IMR-90 (cell line): ENCODE data around the gene REXO5. TPM values are rescaled to one million over a fixed set of nuclear protein-coding genes. Genes with fewer than 3 reads are reported as not detected.

Experiments used
- ATAC-seq: fragments of 200-7000 bp; cut with Tn5 transposase; 2 replicates; pipeline ENCODE4 v1.9.1; 2020; ENCODE audit warnings: low read depth, mild to moderate bottlenecking, moderate library complexity
- BruUV-seq: library from RNA; stranded (reverse); fragments of 400-500 nt; replicated peaks from 2 replicates; lab custom pipeline; 2021; lab: Mats Ljungman, UMichigan
- CTCF ChIA-PET: fragments of 300-600 bp; formaldehyde crosslinking; extraction: SDS; loops from one replicate; lab custom pipeline; 2021; ENCODE audit warnings: antibody characterized with exemption; lab: Yijun Ruan, JAX
- POLR2A ChIA-PET: fragments of 300-600 bp; sonication (Branson Sonifier 250); formaldehyde crosslinking; loops from one replicate; lab custom pipeline; 2022; ENCODE audit warnings: antibody characterized with exemption; ENCODE audit not compliant: unreplicated experiment; lab: Charles Lee
- DNase-seq: peaks from one replicate; pipeline ENCODE4 v3.0.0; 2013
- H2AFZ ChIP-seq: replicated peaks from 2 replicates; pipeline ENCODE3; 2013; ENCODE audit warnings: low read length, mild to moderate bottlenecking; ENCODE audit not compliant: poor library complexity
- H2AK5ac ChIP-seq: 2 replicates; pipeline ENCODE4 v1.6.1; 2013; ENCODE audit warnings: low read depth, low read length, inconsistent platforms
- H2AK9ac ChIP-seq: replicated peaks from 2 replicates; pipeline ENCODE3; 2013; ENCODE audit warnings: mild to moderate bottlenecking, low read depth, low read length, moderate library complexity; ENCODE audit not compliant: poor library complexity
- H2BK120ac ChIP-seq: 2 replicates; pipeline ENCODE4 v1.6.1; 2013; ENCODE audit warnings: low read depth, low read length, inconsistent platforms
- H2BK15ac ChIP-seq: 3 replicates; pipeline ENCODE4 v1.6.1; 2013; ENCODE audit warnings: low read depth, low read length, inconsistent platforms
- H2BK20ac ChIP-seq: 2 replicates; pipeline ENCODE4 v1.6.1; 2013; ENCODE audit warnings: low read depth, mild to moderate bottlenecking, inconsistent platforms, low read length, moderate library complexity
- H2BK5ac ChIP-seq: 2 replicates; pipeline ENCODE4 v1.6.1; 2013; ENCODE audit warnings: mild to moderate bottlenecking, low read depth, low read length, inconsistent platforms; ENCODE audit not compliant: poor library complexity, severe bottlenecking
- H3K14ac ChIP-seq: replicated peaks from 2 replicates; pipeline ENCODE4 v1.6.1; 2013; ENCODE audit warnings: low read depth, low read length, inconsistent platforms
- H3K18ac ChIP-seq: 2 replicates; pipeline ENCODE4 v1.6.1; 2013; ENCODE audit warnings: low read depth, low read length, control low read depth
- H3K23ac ChIP-seq: 2 replicates; pipeline ENCODE4 v1.6.1; 2013; ENCODE audit warnings: low read depth, low read length, inconsistent platforms
- H3K27ac ChIP-seq: 2 replicates; pipeline ENCODE4 v1.5.1; 2013; ENCODE audit warnings: mild to moderate bottlenecking, control low read depth, low read length; ENCODE audit not compliant: insufficient read depth
- H3K27me3 ChIP-seq: 2 replicates; pipeline ENCODE4 v1.6.1; 2013; ENCODE audit warnings: low read length; ENCODE audit not compliant: control insufficient read depth, insufficient read depth
- H3K36me3 ChIP-seq: 2 replicates; pipeline ENCODE4 v1.6.1; 2013; ENCODE audit warnings: low read length, mixed read lengths; ENCODE audit not compliant: control insufficient read depth, insufficient read depth
- H3K4ac ChIP-seq: 2 replicates; pipeline ENCODE4 v1.6.1; 2013; ENCODE audit warnings: low read depth, low read length, inconsistent platforms
- H3K4me1 ChIP-seq: 2 replicates; pipeline ENCODE4 v1.6.1; 2013; ENCODE audit warnings: low read length, mixed read lengths; ENCODE audit not compliant: control insufficient read depth, insufficient read depth
- H3K4me2 ChIP-seq: 2 replicates; pipeline ENCODE4 v1.6.1; 2013; ENCODE audit warnings: low read depth, mild to moderate bottlenecking, control low read depth, low read length, moderate library complexity
- H3K4me3 ChIP-seq: 2 replicates; pipeline ENCODE4 v1.5.1; 2013; ENCODE audit warnings: low read depth, mild to moderate bottlenecking, control low read depth, low read length, moderate library complexity; ENCODE audit not compliant: insufficient read depth
- H3K56ac ChIP-seq: 2 replicates; pipeline ENCODE4 v1.6.1; 2013; ENCODE audit warnings: low read length, inconsistent platforms; ENCODE audit not compliant: insufficient read depth; ENCODE audit errors: extremely low read depth
- H3K79me1 ChIP-seq, 2 experiments: 2 replicates each; pipeline ENCODE4 v1.6.1; 2013; ENCODE audit warnings: low read length in 2 of 2, inconsistent platforms in 1 of 2, low read depth in 1 of 2
- H3K9ac ChIP-seq: 2 replicates; pipeline ENCODE4 v1.6.1; 2013; ENCODE audit warnings: low read depth, low read length, control low read depth
- H3K9me1 ChIP-seq: 2 replicates; pipeline ENCODE4 v1.6.1; 2013; ENCODE audit warnings: low read length, inconsistent platforms; ENCODE audit not compliant: insufficient read depth
- H3K9me3 ChIP-seq: 2 replicates; pipeline ENCODE4 v1.6.1; 2013; ENCODE audit warnings: low read length; ENCODE audit not compliant: control insufficient read depth, insufficient read depth
- H4K20me1 ChIP-seq: 2 replicates; pipeline ENCODE4 v1.6.1; 2013; ENCODE audit warnings: low read length, inconsistent platforms; ENCODE audit not compliant: insufficient read depth
- H4K5ac ChIP-seq: 2 replicates; pipeline ENCODE4 v1.6.1; 2013; ENCODE audit warnings: mild to moderate bottlenecking, low read depth, low read length, control low read depth
- H4K8ac ChIP-seq, 2 experiments: 2 replicates each; pipeline ENCODE4 v1.6.1; 2013; ENCODE audit warnings: low read depth in 2 of 2, low read length in 2 of 2, control low read depth in 1 of 2, inconsistent platforms in 1 of 2
- H4K91ac ChIP-seq: 2 replicates; pipeline ENCODE4 v1.6.1; 2013; ENCODE audit warnings: low read depth, low read length, inconsistent platforms; ENCODE audit not compliant: insufficient read depth
- BHLHE40 ChIP-seq: fragments of 150-350 bp; IDR thresholded peaks from 2 replicates; pipeline ENCODE4 v1.6.1; 2016; ENCODE audit warnings: mild to moderate bottlenecking, low read depth, low read length
- CEBPB ChIP-seq: IDR thresholded peaks from 2 replicates; pipeline ENCODE4 v1.6.1; 2012; ENCODE audit warnings: low read depth, low read length, improper control_type of control experiment
- CHD1 ChIP-seq: IDR thresholded peaks from 2 replicates; pipeline ENCODE4 v1.6.1; 2012; ENCODE audit warnings: low read depth, low read length, improper control_type of control experiment
- CTCF ChIP-seq: conservative IDR thresholded peaks from 2 replicates; pipeline ENCODE4 v1.5.1; 2012; ENCODE audit warnings: mild to moderate bottlenecking, low read depth, low read length, improper control_type of control experiment
- ELK1 ChIP-seq: fragments of 150-350 bp; IDR thresholded peaks from 2 replicates; pipeline ENCODE4 v1.6.1; 2016; ENCODE audit warnings: low read depth, mild to moderate bottlenecking, low read length, moderate library complexity, borderline replicate concordance
- FOS ChIP-seq: fragments of 150-350 bp; IDR thresholded peaks from 2 replicates; pipeline ENCODE4 v1.6.1; 2016; ENCODE audit warnings: low read depth, low read length
- MAFK ChIP-seq: IDR thresholded peaks from 2 replicates; pipeline ENCODE4 v1.6.1; 2012; ENCODE audit warnings: low read depth, low read length, improper control_type of control experiment
- MAZ ChIP-seq: IDR thresholded peaks from 2 replicates; pipeline ENCODE4 v1.6.1; 2012; ENCODE audit warnings: low read depth, mild to moderate bottlenecking, low read length, improper control_type of control experiment, moderate library complexity, borderline replicate concordance
- MXI1 ChIP-seq: IDR thresholded peaks from 2 replicates; pipeline ENCODE4 v1.6.1; 2012; ENCODE audit warnings: low read depth, mild to moderate bottlenecking, low read length, moderate library complexity, borderline replicate concordance
- NFE2L2 ChIP-seq: fragments of 150-350 bp; IDR thresholded peaks from 2 replicates; pipeline ENCODE4 v1.6.1; 2016; ENCODE audit warnings: low read depth, mild to moderate bottlenecking, low read length
- POLR2A ChIP-seq: IDR thresholded peaks from 2 replicates; pipeline ENCODE4 v1.6.1; 2012; ENCODE audit warnings: mild to moderate bottlenecking, low read depth, low read length
- RAD21 ChIP-seq: IDR thresholded peaks from 2 replicates; pipeline ENCODE4 v1.6.1; 2012; ENCODE audit warnings: low read length, improper control_type of control experiment
- RCOR1 ChIP-seq: IDR thresholded peaks from 2 replicates; pipeline ENCODE4 v1.6.1; 2012; ENCODE audit warnings: mild to moderate bottlenecking, low read length, improper control_type of control experiment; ENCODE audit not compliant: insufficient replicate concordance
- RFX5 ChIP-seq: IDR thresholded peaks from 2 replicates; pipeline ENCODE4 v1.8.0; 2012; ENCODE audit warnings: low read depth, mild to moderate bottlenecking, low read length, moderate library complexity
- SMC3 ChIP-seq: fragments of 150-350 bp; IDR thresholded peaks from 2 replicates; pipeline ENCODE4 v1.6.1; 2016; ENCODE audit warnings: low read depth, mild to moderate bottlenecking, antibody characterized with exemption, low read length, moderate library complexity
- USF2 ChIP-seq: fragments of 150-350 bp; IDR thresholded peaks from 2 replicates; pipeline ENCODE4 v1.6.1; 2017; ENCODE audit warnings: mild to moderate bottlenecking, antibody characterized with exemption, low read length, low read depth
- WGBS, 2 experiments: methylation state at CpG; one replicate each; pipeline versions ENCODE4 v1.1.5 to v1.1.7; 2013; ENCODE audit warnings: missing lambda C conversion rate in 2 of 2; ENCODE audit not compliant: insufficient read length in 1 of 2; ENCODE audit errors: extremely low coverage in 2 of 2; 5-methylcytosine and 5-hydroxymethylcytosine counted together
- dilution Hi-C: fragments of 300-500 bp; cut with HindIII; formaldehyde crosslinking; loops from one replicate; pipeline ENCODE4 v1.14.3; 2018; ENCODE audit warnings: low sequenced_read_pairs; ENCODE audit not compliant: unreplicated experiment
- in situ Hi-C: fragments of 300-500 bp; cut with MboI; formaldehyde crosslinking; loops from 3 replicates; pipeline ENCODE4 v1.14.3; 2019; ENCODE audit warnings: low sequenced_read_pairs, inconsistent platforms, mixed read lengths
- intact Hi-C: fragments of 100-400 bp; cut with micrococcal nuclease; formaldehyde crosslinking; loops from 2 replicates; pipeline ENCODE4 v1.10.0; 2022
- polyA plus RNA-seq, 3 experiments: library from polyadenylated mRNA; depleted of rRNA; stranded (reverse); fragments of >200 nt; gene quantifications; 2 replicates each; pipeline ENCODE4 v1.2.3, GENCODE V29; 2012; ENCODE audit warnings: low replicate concordance in 1 of 3
- total RNA-seq: library from RNA; depleted of rRNA; stranded (reverse); fragments of >200 nt; gene quantifications from 2 replicates; pipeline ENCODE4 v1.2.3, GENCODE V29; 2012

Gene REXO5
- total and polyA plus RNA-seq, 2 of the 4 experiments (the other 2 are of a cell fraction): 3.7 to 7.0 TPM

GRCh38 chr16:20765732-20766131 is 40.6 kb upstream of the REXO5 start:
- Histone ChIP-seq H3K23ac (no peak overlapping the region), H2BK20ac (no peak overlapping the region), H3K4me2 (no peak overlapping the region), H3K4me3 (no peak overlapping the region), H2AFZ (no peak overlapping the region), H3K9me3 (no peaks in the 10 kb centered on the region), H2AK9ac (no peak overlapping the region), H3K4ac (no peak overlapping the region), H4K20me1 (no peaks in the 10 kb centered on the region), H2BK5ac (no peak overlapping the region), H4K8ac (no peak overlapping the region), H4K91ac (no peak overlapping the region), H3K14ac (no peak overlapping the region), H3K9ac (no peak overlapping the region), H2BK120ac (no peak overlapping the region), H3K56ac (no peak overlapping the region), H3K36me3 (no peaks in the 10 kb centered on the region), H3K18ac (no peak overlapping the region), H3K27ac (no peak overlapping the region), H3K4me1 (no peaks in the 10 kb centered on the region), H2AK5ac (no peak overlapping the region), H2BK15ac (no peak overlapping the region), H3K27me3 (no peaks in the 10 kb centered on the region), H3K9me1 (no peaks in the 10 kb centered on the region), H3K79me1 (no peaks in the 10 kb centered on the region), H4K5ac (no peak overlapping the region)
- TF ChIP-seq RCOR1: no peak
- TF ChIP-seq FOS: no peak
- TF ChIP-seq RAD21: no peak
- TF ChIP-seq MAZ: no peak
- TF ChIP-seq MAFK: no peak
- TF ChIP-seq BHLHE40: no peak
- no peak for TF ChIP-seq POLR2A
- TF ChIP-seq RFX5: no peak
- TF ChIP-seq ELK1: no peak
- no peak for TF ChIP-seq NFE2L2
- TF ChIP-seq CEBPB: no peak
- no peak for TF ChIP-seq CTCF
- TF ChIP-seq MXI1: no peak
- no peak for TF ChIP-seq CHD1
- no peak for TF ChIP-seq USF2
- TF ChIP-seq SMC3: no peak
- in situ Hi-C loops (no loop called here), intact Hi-C loops (no loop called here), dilution Hi-C loops (no loop called here)
- CTCF ChIA-PET: no interaction called here
- no CpG with 5 or more reads among the region's 2 CpGs for WGBS, 2 experiments
- POLR2A ChIA-PET: no interaction called here
- BruUV-seq: no TSS peak
- no peak for ATAC-seq
- no peak for DNase-seq
